Fibroblast of lung (primary cell): Measurements from ENCODE around the gene IL1RAPL2. TPM values are rescaled to one million over a fixed set of nuclear protein-coding genes. Genes with fewer than 3 reads are reported as not detected.

Source experiments
- DNase-seq, 2 donors: peaks; one replicate each; pipeline versions ENCODE4 v3.0.0 to v3.0.0-alpha.2; 2010; ENCODE audit warnings: low read depth in 2 of 2
- H2AFZ ChIP-seq: 2 replicates; pipeline ENCODE4 v1.5.1; 2012; ENCODE audit warnings: low read length, control low read depth, inconsistent platforms
- H3K27ac ChIP-seq: 2 replicates; pipeline ENCODE4 v1.5.1; 2011; ENCODE audit warnings: low read length, control low read depth; ENCODE audit not compliant: insufficient read depth
- H3K27me3 ChIP-seq: 2 replicates; pipeline ENCODE4 v1.5.1; 2011; ENCODE audit warnings: mild to moderate bottlenecking, low read length; ENCODE audit not compliant: control insufficient read depth, insufficient read depth
- H3K36me3 ChIP-seq: 2 replicates; pipeline ENCODE4 v1.5.1; 2011; ENCODE audit warnings: low read length; ENCODE audit not compliant: control insufficient read depth, insufficient read depth
- H3K4me1 ChIP-seq: 2 replicates; pipeline ENCODE4 v1.5.1; 2011; ENCODE audit warnings: low read length; ENCODE audit not compliant: control insufficient read depth, insufficient read depth; ENCODE audit errors: extremely low read depth
- H3K4me2 ChIP-seq: 2 replicates; pipeline ENCODE4 v1.5.1; 2011; ENCODE audit warnings: low read length, control low read depth; ENCODE audit not compliant: insufficient read depth; ENCODE audit errors: extremely low read depth
- H3K4me3 ChIP-seq, 4 experiments: fragments of 200-600 bp in 1 of 4; sonication (generic) in 1 of 4; replicated peaks in 1 of 4; 2 replicates each; pipeline ENCODE4 v1.5.1; 2011 to 2016; ENCODE audit warnings: low read length in 4 of 4, low read depth in 3 of 4, mild to moderate bottlenecking in 3 of 4, control low read depth in 2 of 4, inconsistent platforms in 1 of 4, mixed read lengths in 1 of 4; ENCODE audit not compliant: insufficient read depth in 1 of 4; ENCODE audit errors: control extremely low read depth in 1 of 4
- H3K79me2 ChIP-seq: 2 replicates; pipeline ENCODE4 v1.5.1; 2012; ENCODE audit warnings: mild to moderate bottlenecking, low read length, inconsistent platforms; ENCODE audit not compliant: control insufficient read depth, insufficient read depth
- H3K9ac ChIP-seq: 2 replicates; pipeline ENCODE4 v1.5.1; 2011; ENCODE audit warnings: mild to moderate bottlenecking, low read length, control low read depth; ENCODE audit not compliant: insufficient read depth
- H3K9me3 ChIP-seq: 2 replicates; pipeline ENCODE4 v1.5.1; 2012; ENCODE audit warnings: low read depth, low read length; ENCODE audit not compliant: control insufficient read depth, insufficient read depth
- H4K20me1 ChIP-seq: 2 replicates; pipeline ENCODE4 v1.5.1; 2011; ENCODE audit warnings: low read length; ENCODE audit not compliant: control insufficient read depth, insufficient read depth; ENCODE audit errors: extremely low read depth
- CTCF ChIP-seq, 2 donors: IDR thresholded peaks in 1 of 2; conservative IDR thresholded peaks in 1 of 2; 1 replicate in 1 of 2; 2 replicates in 1 of 2; pipeline ENCODE4 v1.5.1; 2011 to 2012; ENCODE audit warnings: low read length in 2 of 2, control low read depth in 1 of 2, inconsistent platforms in 1 of 2, low read depth in 1 of 2, mild to moderate bottlenecking in 1 of 2
- EZH2 ChIP-seq: IDR thresholded peaks from 2 replicates; pipeline ENCODE4 v1.5.1; 2012; ENCODE audit warnings: low read length, control low read depth, mild to moderate bottlenecking; ENCODE audit errors: missing control alignments
- polyA plus RNA-seq, 2 donors: library from polyadenylated mRNA; depleted of rRNA in 1 of 2; stranded (reverse) in 1 of 2; unstranded in 1 of 2; fragments of >200 nt; gene quantifications; 2 replicates each; pipeline ENCODE4 v1.2.1, GENCODE V29; 2011 to 2012; ENCODE audit warnings: missing spikeins in 1 of 2
- total RNA-seq: library from RNA; depleted of rRNA; stranded (reverse); fragments of >200 nt; gene quantifications from 2 replicates; pipeline ENCODE4 v1.2.1, GENCODE V29; 2014

The IL1RAPL2 gene
- total and polyA plus RNA-seq, 2 donors (not counting 1 experiment from before 2014, with no cell fraction given), result 0.22 TPM; not detected in 1

GRCh38 chrX:104918122-104918521 lies 352.1 kb downstream of the IL1RAPL2 start:
- H3K27ac ChIP-seq, result no peak overlapping the region
- no peaks in the 10 kb centered on the region for H3K36me3 ChIP-seq
- no peak overlapping the region for H2AFZ ChIP-seq
- no peak overlapping the region for H3K4me3 ChIP-seq
- no peaks in the 10 kb centered on the region for H3K9me3 ChIP-seq
- no peak for DNase-seq
- H3K79me2 ChIP-seq, result no peaks in the 10 kb centered on the region
- TF ChIP-seq EZH2, result no peak
- no peak for TF ChIP-seq CTCF (conservative IDR thresholded peaks at IDR 0.05 in 1 of 2, IDR thresholded peaks at IDR 0.05 in 1 of 2; ENCODE audit: low read depth in 1 of 2, low read length in 2 of 2)
- no peaks in the 10 kb centered on the region for H3K4me1 ChIP-seq
- no peak overlapping the region for H3K9ac ChIP-seq
- H4K20me1 ChIP-seq, result no peaks in the 10 kb centered on the region
- H3K27me3 ChIP-seq, result no peaks in the 10 kb centered on the region
- no peak overlapping the region for H3K4me2 ChIP-seq

GRCh38 chrX:104921584-104922205 lies 355.7 kb downstream of the IL1RAPL2 start:
- no peak overlapping the region for H2AFZ ChIP-seq
- peak in 1 of 2 donors; percentile 2 for DNase-seq

GRCh38 chrX:104922206-104922621 lies 356.2 kb downstream of the IL1RAPL2 start:
- Histone ChIP-seq H4K20me1 (no peaks in the 10 kb centered on the region), H3K36me3 (no peaks in the 10 kb centered on the region), H3K4me3 (no peak overlapping the region), H3K27ac (no peak overlapping the region), H2AFZ (no peak overlapping the region), H3K9me3 (no peaks in the 10 kb centered on the region), H3K79me2 (no peaks in the 10 kb centered on the region), H3K4me1 (no peaks in the 10 kb centered on the region), H3K9ac (no peak overlapping the region), H3K4me2 (no peak overlapping the region), H3K27me3 (no peaks in the 10 kb centered on the region)
- DNase-seq, result peak; percentile 54
- TF ChIP-seq CTCF (conservative IDR thresholded peaks at IDR 0.05 in 1 of 2, IDR thresholded peaks at IDR 0.05 in 1 of 2; ENCODE audit: low read depth in 1 of 2, low read length in 2 of 2), result peak; percentile 85 to 90
- TF ChIP-seq EZH2, result no peak

More at GRCh38 chrX:104921584-104922205, 355.7 kb downstream of the IL1RAPL2 start:
- TF ChIP-seq EZH2, result no peak
- TF ChIP-seq CTCF (conservative IDR thresholded peaks at IDR 0.05 in 1 of 2, IDR thresholded peaks at IDR 0.05 in 1 of 2; ENCODE audit: low read depth in 1 of 2, low read length in 2 of 2), result no peak
- Histone ChIP-seq H3K9me3 (no peaks in the 10 kb centered on the region), H3K79me2 (no peaks in the 10 kb centered on the region), H3K4me3 (no peak overlapping the region), H3K27me3 (no peaks in the 10 kb centered on the region), H3K4me2 (no peak overlapping the region), H3K27ac (no peak overlapping the region), H4K20me1 (no peaks in the 10 kb centered on the region), H3K4me1 (no peaks in the 10 kb centered on the region), H3K36me3 (no peaks in the 10 kb centered on the region), H3K9ac (no peak overlapping the region)
